ENCODE data around the gene HK2.

GRCh38 chr2:74873012-74873665, 39.2 kb downstream of the HK2 start:
- TF ChIP-seq, protein P1, sequence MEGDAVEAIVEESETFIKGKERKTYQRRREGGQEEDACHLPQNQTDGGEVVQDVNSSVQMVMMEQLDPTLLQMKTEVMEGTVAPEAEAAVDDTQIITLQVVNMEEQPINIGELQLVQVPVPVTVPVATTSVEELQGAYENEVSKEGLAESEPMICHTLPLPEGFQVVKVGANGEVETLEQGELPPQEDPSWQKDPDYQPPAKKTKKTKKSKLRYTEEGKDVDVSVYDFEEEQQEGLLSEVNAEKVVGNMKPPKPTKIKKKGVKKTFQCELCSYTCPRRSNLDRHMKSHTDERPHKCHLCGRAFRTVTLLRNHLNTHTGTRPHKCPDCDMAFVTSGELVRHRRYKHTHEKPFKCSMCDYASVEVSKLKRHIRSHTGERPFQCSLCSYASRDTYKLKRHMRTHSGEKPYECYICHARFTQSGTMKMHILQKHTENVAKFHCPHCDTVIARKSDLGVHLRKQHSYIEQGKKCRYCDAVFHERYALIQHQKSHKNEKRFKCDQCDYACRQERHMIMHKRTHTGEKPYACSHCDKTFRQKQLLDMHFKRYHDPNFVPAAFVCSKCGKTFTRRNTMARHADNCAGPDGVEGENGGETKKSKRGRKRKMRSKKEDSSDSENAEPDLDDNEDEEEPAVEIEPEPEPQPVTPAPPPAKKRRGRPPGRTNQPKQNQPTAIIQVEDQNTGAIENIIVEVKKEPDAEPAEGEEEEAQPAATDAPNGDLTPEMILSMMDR (IDR thresholded peaks at IDR 0.05; ENCODE audit: low read length), result no peak
- no peak for TF ChIP-seq EZH2 (IDR thresholded peaks at IDR 0.05; ENCODE audit: borderline replicate concordance, low read length)
